AG20443 (cell line): Measurements from ENCODE around the gene REC114.
"Not testable (repeated sequence)": the region's sequence is repeated elsewhere in the genome, so short reads cannot be mapped to it uniquely, and the experiment has no call there.

Experiments
- DNase-seq: peaks from one replicate; pipeline ENCODE4 v3.0.0; 2012; ENCODE audit warnings: low spot score, mixed read lengths

The REC114 gene

DNA sequence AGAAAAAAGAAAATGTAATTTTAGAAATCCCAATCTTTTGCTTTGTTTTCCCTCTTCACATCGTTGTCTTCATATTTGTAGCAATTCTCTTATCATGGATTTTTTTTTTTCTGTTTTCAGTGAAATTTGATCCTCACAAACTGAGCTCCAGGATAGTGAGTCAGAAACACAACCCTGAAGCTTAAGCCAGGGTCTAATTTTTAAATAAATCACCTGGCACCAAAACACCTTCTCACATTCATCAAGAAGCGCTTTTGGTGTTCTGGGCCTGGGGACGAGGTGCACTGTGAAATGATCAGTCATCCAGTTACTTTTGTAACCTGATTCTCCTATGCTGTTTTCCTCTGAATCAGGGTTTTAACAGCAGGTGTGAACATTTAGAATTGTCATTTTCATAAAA, 87.7 kb downstream of the REC114 start:
- DNase-seq, result peak; percentile 11

GRCh38 chr15:73538123-73538522, 95.2 kb downstream of the REC114 start:
- DNase-seq, result no peak

DNA sequence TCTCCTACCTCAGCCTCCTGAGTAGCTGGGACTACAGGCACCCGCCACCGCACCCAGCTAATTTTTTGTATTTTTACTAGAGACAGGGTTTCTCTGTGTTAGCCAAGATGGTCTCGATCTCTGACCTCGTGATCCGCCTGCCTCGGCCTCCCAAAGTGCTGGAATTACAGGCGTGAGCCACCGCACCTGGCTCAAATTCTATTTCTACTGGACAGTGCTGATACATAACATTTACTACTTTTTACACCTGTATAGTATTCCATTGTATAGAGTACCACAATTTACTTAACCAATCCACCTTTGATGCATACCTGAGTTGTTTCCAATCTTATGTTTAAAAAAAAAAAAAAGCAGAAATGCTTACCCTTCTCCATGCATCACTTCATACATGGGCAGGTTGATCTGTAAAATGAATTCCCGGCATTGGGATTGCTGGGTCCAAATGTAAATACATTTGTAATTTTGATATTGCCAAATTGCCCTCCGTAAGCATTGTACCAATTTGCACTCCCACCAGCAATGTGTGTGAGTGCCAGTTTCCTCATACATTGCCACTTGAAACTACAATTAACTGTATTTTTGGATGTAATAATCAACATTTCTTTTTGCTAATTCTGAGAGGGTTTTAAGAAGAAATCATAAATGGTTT, 95.7 kb downstream of the REC114 start:
- no peak for DNase-seq

GRCh38 chr15:73539212-73540128, 96.5 kb downstream of the REC114 start:
- no peak for DNase-seq

DNA sequence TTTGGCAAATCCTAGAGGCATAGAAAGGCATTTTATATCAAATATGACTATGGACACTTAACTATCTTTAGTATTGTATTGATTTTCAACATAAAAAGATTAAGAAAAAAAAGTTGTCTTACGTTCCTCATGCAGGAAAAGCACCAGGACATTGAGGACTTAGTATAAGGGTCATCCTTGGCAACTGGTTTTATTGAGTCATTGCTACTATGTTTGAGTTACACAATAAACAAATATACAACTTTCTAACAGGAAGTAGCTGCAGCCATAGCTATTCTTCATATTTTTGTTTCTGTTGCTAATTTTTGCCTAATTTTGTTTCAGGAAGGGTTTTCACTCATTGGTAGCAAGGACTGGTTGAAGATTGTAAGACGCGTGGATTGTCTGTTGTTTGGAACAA, 97.2 kb downstream of the REC114 start:
- no peak for DNase-seq

GRCh38 chr15:73541479-73541878, 98.5 kb downstream of the REC114 start:
- no peak for DNase-seq

GRCh38 chr15:73548925-73549324, 106.0 kb downstream of the REC114 start:
- not testable (repeated sequence) for DNase-seq

- no peak for DNase-seq
Observed at GRCh38 chr15:73550190-73550589, 107.2 kb downstream of the REC114 start.

DNA sequence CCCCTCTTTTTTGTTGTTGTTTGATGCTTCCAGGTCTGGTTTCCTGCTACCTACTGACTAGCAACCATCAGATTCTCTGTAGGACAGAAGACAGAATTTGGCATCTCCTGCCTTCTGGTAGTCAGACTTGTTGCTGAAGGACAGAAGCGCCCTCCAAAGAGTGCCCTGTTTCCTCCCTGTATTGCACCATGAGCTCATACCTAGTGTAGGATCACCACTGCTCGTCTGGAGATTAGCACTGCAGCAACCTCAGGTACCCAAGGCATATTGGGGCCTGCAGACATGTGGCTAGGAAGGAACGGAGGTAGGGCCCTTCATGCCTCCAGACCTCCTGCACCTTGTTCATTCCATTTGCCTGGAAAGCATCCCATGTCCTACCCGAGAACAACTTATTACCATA, 112.1 kb downstream of the REC114 start:
- no peak for DNase-seq

- no peak for DNase-seq
Observed at GRCh38 chr15:73558529-73558928, 115.6 kb downstream of the REC114 start.

- peak; percentile 31 for DNase-seq
Observed at GRCh38 chr15:73560501-73561117, 117.6 kb downstream of the REC114 start.

DNA sequence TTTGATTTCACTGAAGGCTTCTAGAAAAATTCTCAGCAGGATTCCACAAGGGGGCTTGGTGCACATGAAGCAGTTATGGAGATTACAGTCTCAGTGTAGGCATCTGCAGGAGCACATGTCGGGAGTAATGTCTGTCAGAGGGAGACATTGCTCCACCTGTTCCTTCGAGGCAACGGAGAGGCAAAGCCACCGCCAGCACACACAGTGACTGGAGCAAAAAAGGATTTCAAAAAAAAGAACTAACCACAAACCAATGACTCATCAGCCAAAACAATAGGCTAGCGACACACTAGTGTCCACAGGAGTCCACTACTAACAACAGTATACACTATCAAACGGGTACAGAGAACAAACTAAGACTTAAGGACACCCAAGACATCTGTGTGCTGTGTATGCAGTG, 121.3 kb downstream of the REC114 start:
- DNase-seq, result peak; percentile 71

GRCh38 chr15:73567020-73567419, 124.1 kb downstream of the REC114 start:
- DNase-seq, result no peak

GRCh38 chr15:73568564-73569280, 125.8 kb downstream of the REC114 start:
- no peak for DNase-seq

GRCh38 chr15:73569361-73569760, 126.4 kb downstream of the REC114 start:
- no peak for DNase-seq

DNA sequence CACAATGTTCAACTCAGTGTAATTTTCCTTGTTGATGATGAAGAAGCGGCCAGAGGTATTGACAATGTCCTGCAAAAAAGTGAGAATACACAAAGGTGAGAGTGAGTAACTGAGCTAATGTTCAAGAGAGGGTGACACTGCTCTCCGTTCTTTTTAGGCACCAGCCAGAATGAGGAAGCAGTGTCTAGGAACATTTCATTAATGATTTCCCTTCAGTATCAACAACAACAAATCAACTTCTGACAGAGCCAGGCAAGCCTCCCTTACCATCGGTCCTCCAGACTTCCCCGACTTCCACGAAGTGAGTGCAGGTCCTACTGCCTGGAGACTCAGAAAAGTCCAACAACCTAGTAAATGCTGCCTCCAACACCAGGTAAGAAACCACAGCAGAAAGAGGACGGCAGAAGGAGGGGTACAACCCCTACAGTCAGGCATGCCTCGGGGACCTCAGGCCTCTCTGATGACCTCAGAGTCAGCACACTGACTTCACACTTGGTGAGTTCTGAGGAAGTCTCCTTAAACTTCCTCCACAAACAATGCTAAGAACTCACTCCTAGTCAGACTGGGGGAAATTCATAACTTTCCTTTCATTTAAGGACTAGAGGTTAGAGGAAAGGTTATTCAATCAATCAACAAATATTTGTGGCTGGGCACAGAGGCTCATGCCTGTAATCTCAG, 127.5 kb downstream of the REC114 start:
- DNase-seq, result no peak

GRCh38 chr15:73571346-73571745, 128.4 kb downstream of the REC114 start:
- DNase-seq, result no peak

GRCh38 chr15:73572296-73572695, 129.3 kb downstream of the REC114 start:
- no peak for DNase-seq

DNA sequence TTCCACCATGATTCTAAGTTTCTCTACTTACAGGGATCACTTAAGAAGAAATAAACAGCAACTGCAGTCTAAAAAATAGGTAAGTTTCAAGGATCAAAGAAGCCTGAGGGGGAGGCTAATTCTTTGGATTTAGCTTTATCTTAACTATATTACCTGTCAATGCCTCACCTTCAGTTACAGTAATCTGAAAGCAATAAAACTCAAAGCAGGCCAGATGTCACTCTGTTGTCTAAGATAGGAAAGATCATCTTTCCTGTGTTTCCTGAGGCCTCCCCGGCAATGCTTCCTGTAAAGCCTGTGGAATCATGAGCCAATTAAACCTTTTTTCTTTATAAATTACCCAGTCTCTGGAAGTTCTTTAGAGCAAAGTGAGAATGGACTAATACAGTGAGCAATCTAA, 130.1 kb downstream of the REC114 start:
- DNase-seq, result no peak

- peak; percentile 58 for DNase-seq
Observed at GRCh38 chr15:73573572-73573971, 130.6 kb downstream of the REC114 start.

GRCh38 chr15:73575636-73576247, 132.8 kb downstream of the REC114 start:
- DNase-seq, result no peak
